Neural progenitor cell (in vitro differentiated cells): Measurements from ENCODE around the gene PUS10.
"Not testable (repeated sequence)": the region's sequence is repeated elsewhere in the genome, so short reads cannot be mapped to it uniquely, and the experiment has no call there.

Experiments used
- EZH2 ChIP-seq: fragments of 200-600 bp; sonication (generic); IDR thresholded peaks from 2 replicates; pipeline ENCODE4 v1.6.1; 2017; ENCODE audit warnings: antibody characterized with exemption, mild to moderate bottlenecking, moderate library complexity
- EZH2phosphoT487 ChIP-seq: fragments of 200-600 bp; sonication (generic); IDR thresholded peaks from 2 replicates; pipeline ENCODE4 v1.6.1; 2017; ENCODE audit warnings: antibody characterized with exemption
- TF ChIP-seq, protein P1 (sequence below): fragments of 200-600 bp; sonication (generic); IDR thresholded peaks from 2 replicates; pipeline ENCODE4 v1.5.1; 2017; ENCODE audit warnings: antibody characterized with exemption, mild to moderate bottlenecking

DNA sequence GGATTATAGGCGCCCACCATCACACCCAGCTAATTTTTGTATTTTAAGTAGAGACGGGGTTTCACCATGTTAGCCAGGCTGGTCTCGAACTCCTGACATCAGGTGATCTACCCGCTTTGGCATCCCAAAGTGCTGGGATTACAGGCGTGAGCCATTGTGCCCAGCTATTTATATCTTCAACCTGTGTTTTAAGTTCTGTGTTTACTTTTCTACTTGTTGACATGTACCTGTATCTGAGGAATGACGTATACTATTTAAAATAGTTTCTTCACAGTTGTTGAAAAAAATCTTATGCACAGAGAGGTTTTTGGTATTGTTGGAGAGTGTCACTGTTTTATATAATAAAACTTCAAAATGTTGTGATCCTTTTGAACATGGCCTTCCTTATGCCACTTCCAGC lies 116.8 kb downstream of the PUS10 start:
- TF ChIP-seq, protein P1, sequence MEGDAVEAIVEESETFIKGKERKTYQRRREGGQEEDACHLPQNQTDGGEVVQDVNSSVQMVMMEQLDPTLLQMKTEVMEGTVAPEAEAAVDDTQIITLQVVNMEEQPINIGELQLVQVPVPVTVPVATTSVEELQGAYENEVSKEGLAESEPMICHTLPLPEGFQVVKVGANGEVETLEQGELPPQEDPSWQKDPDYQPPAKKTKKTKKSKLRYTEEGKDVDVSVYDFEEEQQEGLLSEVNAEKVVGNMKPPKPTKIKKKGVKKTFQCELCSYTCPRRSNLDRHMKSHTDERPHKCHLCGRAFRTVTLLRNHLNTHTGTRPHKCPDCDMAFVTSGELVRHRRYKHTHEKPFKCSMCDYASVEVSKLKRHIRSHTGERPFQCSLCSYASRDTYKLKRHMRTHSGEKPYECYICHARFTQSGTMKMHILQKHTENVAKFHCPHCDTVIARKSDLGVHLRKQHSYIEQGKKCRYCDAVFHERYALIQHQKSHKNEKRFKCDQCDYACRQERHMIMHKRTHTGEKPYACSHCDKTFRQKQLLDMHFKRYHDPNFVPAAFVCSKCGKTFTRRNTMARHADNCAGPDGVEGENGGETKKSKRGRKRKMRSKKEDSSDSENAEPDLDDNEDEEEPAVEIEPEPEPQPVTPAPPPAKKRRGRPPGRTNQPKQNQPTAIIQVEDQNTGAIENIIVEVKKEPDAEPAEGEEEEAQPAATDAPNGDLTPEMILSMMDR: not testable (repeated sequence)
- TF ChIP-seq EZH2phosphoT487, EZH2: not testable (repeated sequence)
